GM20000 (cell line): Measurements from ENCODE around the gene ZNF423.

ENCODE experiments used
- DNase-seq: peaks from one replicate; pipeline ENCODE4 v3.0.0; 2012; ENCODE audit warnings: low spot score
- TF ChIP-seq, protein P1 (sequence below): IDR thresholded peaks from 2 replicates; pipeline ENCODE4 v1.5.1; 2012; ENCODE audit warnings: mild to moderate bottlenecking, control low read depth; ENCODE audit errors: extremely low read depth, missing control alignments

The ZNF423 gene

GRCh38 chr16:49623501-49624266 is 232.2 kb downstream of the ZNF423 start:
- no peak for DNase-seq
- TF ChIP-seq, protein P1, sequence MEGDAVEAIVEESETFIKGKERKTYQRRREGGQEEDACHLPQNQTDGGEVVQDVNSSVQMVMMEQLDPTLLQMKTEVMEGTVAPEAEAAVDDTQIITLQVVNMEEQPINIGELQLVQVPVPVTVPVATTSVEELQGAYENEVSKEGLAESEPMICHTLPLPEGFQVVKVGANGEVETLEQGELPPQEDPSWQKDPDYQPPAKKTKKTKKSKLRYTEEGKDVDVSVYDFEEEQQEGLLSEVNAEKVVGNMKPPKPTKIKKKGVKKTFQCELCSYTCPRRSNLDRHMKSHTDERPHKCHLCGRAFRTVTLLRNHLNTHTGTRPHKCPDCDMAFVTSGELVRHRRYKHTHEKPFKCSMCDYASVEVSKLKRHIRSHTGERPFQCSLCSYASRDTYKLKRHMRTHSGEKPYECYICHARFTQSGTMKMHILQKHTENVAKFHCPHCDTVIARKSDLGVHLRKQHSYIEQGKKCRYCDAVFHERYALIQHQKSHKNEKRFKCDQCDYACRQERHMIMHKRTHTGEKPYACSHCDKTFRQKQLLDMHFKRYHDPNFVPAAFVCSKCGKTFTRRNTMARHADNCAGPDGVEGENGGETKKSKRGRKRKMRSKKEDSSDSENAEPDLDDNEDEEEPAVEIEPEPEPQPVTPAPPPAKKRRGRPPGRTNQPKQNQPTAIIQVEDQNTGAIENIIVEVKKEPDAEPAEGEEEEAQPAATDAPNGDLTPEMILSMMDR: no peak

- TF ChIP-seq, protein P1: no peak
- DNase-seq: no peak
Observed at GRCh38 chr16:49622421-49623402, 233.2 kb downstream of the ZNF423 start.

GRCh38 chr16:49622084-49622390 is 233.9 kb downstream of the ZNF423 start:
- DNase-seq: no peak
- TF ChIP-seq, protein P1: no peak

DNA sequence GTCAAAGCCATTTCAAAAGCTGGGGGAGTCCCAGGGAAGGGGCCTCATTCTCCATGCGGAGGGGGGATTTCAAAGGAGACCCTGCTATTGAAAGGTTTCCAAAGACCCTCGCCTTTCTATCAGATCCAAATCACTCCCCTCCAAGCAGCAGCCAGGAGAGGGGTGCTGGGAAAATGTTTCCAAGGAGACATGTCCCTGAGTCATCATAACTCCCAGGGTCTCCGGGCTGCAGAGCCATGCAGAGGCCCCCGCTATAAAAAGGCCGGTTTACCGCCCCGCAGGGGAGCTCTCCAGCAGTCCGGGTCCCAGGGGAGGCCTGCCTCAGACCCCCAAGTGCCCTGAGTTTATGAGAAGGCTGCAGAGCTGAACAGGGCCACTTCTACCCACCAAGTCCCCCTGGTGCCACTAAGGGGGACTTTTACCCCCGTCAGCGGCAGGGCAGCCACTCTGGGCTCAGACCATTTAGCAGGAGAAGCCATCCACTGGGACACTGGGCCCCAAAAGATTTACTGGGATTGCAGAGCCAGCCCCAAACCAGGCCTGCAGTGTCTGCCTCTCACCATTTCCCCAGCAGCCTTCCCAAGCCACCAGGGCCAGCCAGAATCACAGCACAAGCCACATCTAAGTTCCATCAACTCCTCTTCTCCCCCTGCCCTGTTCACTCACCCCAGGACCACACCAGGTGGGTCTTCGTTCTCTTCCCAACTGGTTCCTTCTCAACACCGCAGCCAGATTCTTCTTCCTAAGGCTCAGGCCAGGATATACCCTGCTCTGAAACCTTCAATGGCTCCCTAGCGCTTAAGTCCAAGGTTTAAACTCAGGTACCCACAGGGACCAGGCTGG is 234.4 kb downstream of the ZNF423 start:
- DNase-seq: no peak
- TF ChIP-seq, protein P1: no peak

- no peak for DNase-seq
Observed at GRCh38 chr16:49620869-49621240, 235.1 kb downstream of the ZNF423 start.

GRCh38 chr16:49620158-49620868 is 235.6 kb downstream of the ZNF423 start:
- no peak for DNase-seq
- TF ChIP-seq, protein P1: no peak

More at GRCh38 chr16:49620869-49621240, 235.1 kb downstream of the ZNF423 start:
- TF ChIP-seq, protein P1: no peak
